ENCODE measurements around the gene FAM118B. TPM values are rescaled to one million over a fixed set of nuclear protein-coding genes. Genes with fewer than 3 reads are reported as not detected.
"Not testable (repeated sequence)": the region's sequence is repeated elsewhere in the genome, so short reads cannot be mapped to it uniquely, and the experiment has no call there.

FAM118B gene
- total RNA-seq, 2 donors from 2014 or later = 40.1 to 40.8 TPM

DNA sequence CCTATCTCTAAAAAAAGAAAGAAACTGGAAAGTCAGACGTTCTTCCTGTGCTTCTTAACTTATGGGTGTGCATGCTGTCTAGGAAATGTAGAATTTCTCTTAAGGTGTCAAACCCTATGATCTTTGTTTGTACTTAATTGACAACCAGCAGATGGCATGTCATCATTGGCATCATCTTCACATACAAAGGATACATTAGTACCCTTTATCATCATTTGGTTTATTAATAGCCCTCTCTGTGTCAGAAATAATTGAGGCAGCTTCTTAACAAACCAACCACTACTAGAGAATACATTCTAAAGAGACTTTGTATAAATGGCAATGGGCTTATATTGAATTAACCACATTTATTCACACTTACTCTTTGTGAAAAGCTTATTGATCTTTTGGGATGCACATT lies 43.2 kb downstream of the FAM118B start:
- Mint-ChIP-seq H3K27ac (no peak overlapping the region), H3K4me3 (no peak overlapping the region), H3K27me3 (ENCODE audit: insufficient read depth) (no peaks in the 10 kb centered on the region), H3K36me3 (ENCODE audit: low read depth) (peaks cover 76% of the 10 kb centered on the region), H3K9me3 (no peaks in the 10 kb centered on the region), H3K4me1 (no peaks in the 10 kb centered on the region)
- 100% methylated on average over 1 of the region's 1 CpG for WGBS, 2 experiments (ENCODE audit: insufficient coverage in 1 of 2, insufficient read length in 1 of 2)
- H3K36me3 ChIP-seq (ENCODE audit: control insufficient read depth, insufficient read depth, low read length) = peaks cover 59% of the 10 kb centered on the region
- H3K9ac ChIP-seq (ENCODE audit: extremely low read depth, low read length, poor library complexity, severe bottlenecking) = no peak overlapping the region
- H3K9me3 ChIP-seq (ENCODE audit: control insufficient read depth, low read length) = no peaks in the 10 kb centered on the region
- DNase-seq = no peak
- H3K27me3 ChIP-seq (ENCODE audit: control insufficient read depth, insufficient read depth, low read length, poor library complexity, severe bottlenecking) = no peaks in the 10 kb centered on the region
- no peak overlapping the region for H3K27ac ChIP-seq (ENCODE audit: low read depth, low read length)
- no peaks in the 10 kb centered on the region for H3K4me1 ChIP-seq (ENCODE audit: control insufficient read depth, insufficient read depth, low read length)
- TF ChIP-seq CTCF (conservative IDR thresholded peaks at IDR 0.05) = no peak
- no peak overlapping the region for H3K4me3 ChIP-seq (ENCODE audit: low read length)

DNA sequence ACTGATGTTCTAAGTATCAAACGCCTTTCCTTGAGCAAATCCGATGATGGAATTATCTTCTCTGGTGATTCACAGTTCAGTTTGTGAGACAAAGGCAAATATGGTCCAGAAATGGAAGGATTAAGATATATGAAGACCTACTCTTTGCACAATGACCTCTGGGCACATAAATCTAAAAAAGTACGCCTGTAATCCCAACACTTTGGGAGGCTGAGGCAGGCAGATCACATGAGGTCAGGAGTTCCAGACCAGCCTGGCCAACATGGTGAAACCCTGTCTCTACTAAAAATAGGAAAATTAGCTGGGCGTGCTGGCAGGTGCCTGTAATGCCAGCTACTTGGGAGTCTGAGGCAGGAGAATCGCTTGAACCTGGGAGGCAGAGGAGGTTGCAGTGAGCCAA lies 43.9 kb downstream of the FAM118B start:
- not testable (repeated sequence) for H3K27ac Mint-ChIP-seq; H3K27me3 ChIP-seq (ENCODE audit: control insufficient read depth, insufficient read depth, low read length, poor library complexity, severe bottlenecking); H3K9ac ChIP-seq (ENCODE audit: extremely low read depth, low read length, poor library complexity, severe bottlenecking); DNase-seq; H3K4me1 ChIP-seq (ENCODE audit: control insufficient read depth, insufficient read depth, low read length); H3K9me3 Mint-ChIP-seq; H3K27me3 Mint-ChIP-seq (ENCODE audit: insufficient read depth); H3K4me3 ChIP-seq (ENCODE audit: low read length); H3K4me3 Mint-ChIP-seq; H3K9me3 ChIP-seq (ENCODE audit: control insufficient read depth, low read length); H3K27ac ChIP-seq (ENCODE audit: low read depth, low read length); H3K4me1 Mint-ChIP-seq
- H3K36me3 Mint-ChIP-seq (ENCODE audit: low read depth) = peaks cover 76% of the 10 kb centered on the region
- H3K36me3 ChIP-seq (ENCODE audit: control insufficient read depth, insufficient read depth, low read length) = peaks cover 62% of the 10 kb centered on the region
- WGBS, 2 experiments (ENCODE audit: insufficient coverage in 1 of 2, insufficient read length in 1 of 2) = 85 to 94% methylated on average over 4 to 5 of the region's 5 CpGs

- Mint-ChIP-seq H3K27ac (no peak overlapping the region), H3K4me3 (no peak overlapping the region), H3K4me1 (no peaks in the 10 kb centered on the region), H3K9me3 (no peaks in the 10 kb centered on the region), H3K36me3 (ENCODE audit: low read depth) (peaks cover 76% of the 10 kb centered on the region), H3K27me3 (ENCODE audit: insufficient read depth) (no peaks in the 10 kb centered on the region)
- Histone ChIP-seq H3K27me3 (ENCODE audit: control insufficient read depth, insufficient read depth, low read length, poor library complexity, severe bottlenecking) (no peaks in the 10 kb centered on the region), H3K36me3 (ENCODE audit: control insufficient read depth, insufficient read depth, low read length) (peaks cover 60% of the 10 kb centered on the region), H3K27ac (ENCODE audit: low read depth, low read length) (no peak overlapping the region), H3K9ac (ENCODE audit: extremely low read depth, low read length, poor library complexity, severe bottlenecking) (no peak overlapping the region), H3K4me1 (ENCODE audit: control insufficient read depth, insufficient read depth, low read length) (no peaks in the 10 kb centered on the region), H3K4me3 (ENCODE audit: low read length) (no peak overlapping the region), H3K9me3 (ENCODE audit: control insufficient read depth, low read length) (no peaks in the 10 kb centered on the region)
- 91 to 93% methylated on average over 3 of the region's 4 CpGs for WGBS, 2 experiments (ENCODE audit: insufficient coverage in 1 of 2, insufficient read length in 1 of 2)
- TF ChIP-seq CTCF (conservative IDR thresholded peaks at IDR 0.05) = no peak
- DNase-seq = no peak
These were observed 44.6 kb downstream of the FAM118B start for GRCh38 chr11:126256216-126256615.

DNA sequence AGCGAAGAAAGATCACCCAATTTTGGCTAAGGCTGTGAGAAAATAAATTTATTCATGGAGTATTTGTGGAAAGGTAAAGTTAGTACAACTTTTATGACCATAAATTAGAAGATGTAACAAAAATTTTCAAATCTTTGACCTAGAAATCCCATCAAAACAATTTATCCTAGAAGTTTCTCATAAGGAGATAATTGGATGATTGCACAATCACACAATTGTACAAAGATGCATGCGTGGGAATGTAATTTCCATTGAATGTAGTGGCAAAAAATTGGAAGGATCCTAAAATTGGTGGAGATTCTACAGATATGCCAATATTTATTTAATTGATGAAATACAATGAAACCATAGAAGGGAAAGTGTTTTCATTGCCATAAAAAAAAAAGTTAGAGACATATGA lies 45.6 kb downstream of the FAM118B start:
- no peak for TF ChIP-seq CTCF (conservative IDR thresholded peaks at IDR 0.05)

More for the DNA sequence above, 45.6 kb downstream of the FAM118B start:
- Histone ChIP-seq H3K27ac (ENCODE audit: low read depth, low read length) (no peak overlapping the region), H3K36me3 (ENCODE audit: control insufficient read depth, insufficient read depth, low read length) (peaks cover 60% of the 10 kb centered on the region), H3K4me1 (ENCODE audit: control insufficient read depth, insufficient read depth, low read length) (no peaks in the 10 kb centered on the region), H3K9ac (ENCODE audit: extremely low read depth, low read length, poor library complexity, severe bottlenecking) (no peak overlapping the region), H3K9me3 (ENCODE audit: control insufficient read depth, low read length) (no peaks in the 10 kb centered on the region), H3K4me3 (ENCODE audit: low read length) (no peak overlapping the region), H3K27me3 (ENCODE audit: control insufficient read depth, insufficient read depth, low read length, poor library complexity, severe bottlenecking) (no peaks in the 10 kb centered on the region)
- peaks cover 77% of the 10 kb centered on the region for H3K36me3 Mint-ChIP-seq (ENCODE audit: low read depth)
- no peak overlapping the region for H3K27ac Mint-ChIP-seq
- no peaks in the 10 kb centered on the region for H3K27me3 Mint-ChIP-seq (ENCODE audit: insufficient read depth)
- no peak overlapping the region for H3K4me3 Mint-ChIP-seq
- H3K4me1 Mint-ChIP-seq = no peaks in the 10 kb centered on the region
- 97 to 100% methylated on average over 1 to 2 of the region's 2 CpGs for WGBS, 2 experiments (ENCODE audit: insufficient coverage in 1 of 2, insufficient read length in 1 of 2)
- no peaks in the 10 kb centered on the region for H3K9me3 Mint-ChIP-seq
- DNase-seq = no peak
